EL (cell line): ENCODE measurements around the gene SMC3.
"Not testable (repeated sequence)": the region's sequence is repeated elsewhere in the genome, so short reads cannot be mapped to it uniquely, and the experiment has no call there.

Experiments
- DNase-seq: peaks from one replicate; pipeline ENCODE4 v3.0.0-alpha.2; 2016

Gene SMC3

DNA sequence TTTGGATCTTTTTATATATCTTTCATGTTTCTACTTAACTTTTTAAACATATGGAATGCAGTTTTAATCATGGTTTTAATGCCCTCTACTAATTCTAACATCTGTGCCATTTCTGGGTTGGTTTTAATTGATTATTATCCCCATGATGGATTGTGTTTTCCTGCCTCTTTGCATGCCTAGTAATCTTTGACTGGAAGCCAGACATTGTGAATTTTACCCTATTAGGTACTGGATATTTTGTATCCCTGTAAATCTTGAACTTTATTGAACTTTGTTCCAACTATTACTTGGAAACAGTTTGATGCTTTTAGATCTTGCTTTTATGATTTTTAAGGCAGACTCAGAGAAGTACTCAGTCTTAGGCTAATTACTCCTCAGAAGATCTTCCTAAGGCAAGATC is 60.7 kb downstream of the SMC3 start:
- no peak for DNase-seq

DNA sequence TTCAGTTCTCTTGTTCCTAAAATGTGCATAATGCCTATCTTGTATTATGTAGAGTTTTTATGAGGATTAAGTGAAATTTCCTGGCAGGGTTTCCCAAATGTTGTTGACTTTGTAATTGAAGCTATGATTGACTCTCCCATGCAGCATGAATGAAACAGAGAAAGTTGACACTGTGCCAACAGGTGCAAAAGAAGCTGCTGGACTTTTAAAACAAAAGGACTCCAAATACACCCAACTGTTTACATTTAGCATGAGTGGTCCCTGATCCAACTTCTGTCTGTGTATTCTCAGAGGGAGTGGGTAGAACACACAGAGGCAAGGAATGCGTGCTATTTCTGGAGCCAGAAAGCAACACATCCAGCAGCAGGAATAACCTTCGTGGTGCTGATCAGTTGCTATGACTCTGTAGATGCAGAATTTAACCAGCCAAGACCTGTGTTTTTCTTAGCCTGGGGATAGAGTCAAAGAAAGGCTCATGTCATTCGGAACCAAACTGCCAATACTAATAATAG is 62.2 kb downstream of the SMC3 start:
- peak; percentile 76 for DNase-seq

- no peak for DNase-seq
Observed at GRCh38 chr10:110631934-110632333, 64.4 kb downstream of the SMC3 start.

GRCh38 chr10:110632591-110633215 is 65.2 kb downstream of the SMC3 start:
- no peak for DNase-seq

- DNase-seq = no peak
Observed at GRCh38 chr10:110634527-110635209, 67.2 kb downstream of the SMC3 start.

DNA sequence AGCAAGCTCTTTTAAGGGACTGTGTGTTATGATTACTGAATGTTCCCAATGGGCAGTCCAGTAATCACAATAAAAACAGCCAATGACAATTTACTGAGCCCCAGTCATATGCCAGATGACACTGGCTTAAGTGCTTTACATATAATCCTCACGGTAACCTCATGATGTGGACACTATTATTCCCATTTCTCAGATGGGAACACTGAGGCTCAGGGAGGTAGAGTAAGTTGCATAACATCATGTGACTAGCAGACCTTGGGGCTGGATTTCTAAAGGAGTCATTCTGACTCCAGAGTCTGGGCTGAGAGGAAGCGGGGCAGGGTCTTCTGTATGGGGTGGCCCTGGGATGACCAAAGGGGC is 69.1 kb downstream of the SMC3 start:
- DNase-seq = no peak

DNA sequence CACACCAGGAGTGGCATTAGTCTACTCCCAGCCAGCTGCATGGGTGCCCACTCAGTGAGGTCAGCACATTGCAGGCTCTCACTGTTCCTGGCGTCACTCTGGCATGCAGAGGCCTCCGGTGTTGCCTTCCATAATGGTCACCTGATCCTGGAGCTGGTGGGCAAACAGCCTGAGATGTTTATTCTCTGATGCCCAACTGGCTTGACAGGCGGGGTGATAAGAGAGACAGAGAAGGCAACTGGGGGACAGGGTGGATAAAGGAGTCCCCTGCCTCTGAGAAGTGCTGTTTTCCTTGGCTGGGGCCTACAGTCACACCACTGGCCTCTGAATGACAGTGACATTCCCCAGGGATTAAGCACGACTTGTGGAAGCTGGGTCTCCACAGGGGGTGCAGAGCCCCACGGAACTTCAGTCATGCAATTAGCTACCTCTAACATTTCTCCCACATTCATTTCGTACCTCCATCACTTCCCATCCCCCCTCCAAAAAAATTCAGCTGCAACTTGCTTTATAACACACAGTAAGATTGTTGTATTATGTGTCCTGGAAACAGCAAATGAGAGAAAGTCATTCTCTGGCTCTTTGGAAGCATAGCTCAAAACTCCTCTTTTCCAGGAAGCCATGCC is 69.5 kb downstream of the SMC3 start:
- no peak for DNase-seq

- no peak for DNase-seq
Observed at GRCh38 chr10:110637558-110638053, 70.1 kb downstream of the SMC3 start.

DNA sequence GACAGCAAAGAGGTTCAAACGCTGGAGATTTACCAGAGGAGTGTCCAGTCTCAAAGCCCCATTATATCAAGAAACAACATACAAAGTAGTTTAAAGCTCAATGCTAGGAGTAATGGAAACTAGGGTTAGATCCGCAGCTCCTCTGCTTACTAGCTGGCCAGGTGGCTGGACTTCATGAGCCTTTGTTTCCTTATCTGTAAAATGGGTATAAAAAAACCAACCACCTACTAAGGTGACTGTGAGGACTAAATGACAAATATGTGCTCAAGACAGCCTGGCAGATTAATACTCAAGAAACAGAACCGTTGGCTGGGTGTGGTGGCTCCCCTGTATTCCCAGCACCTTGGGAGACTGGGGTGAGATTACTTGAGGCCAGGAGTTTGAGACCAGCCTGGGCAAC is 70.8 kb downstream of the SMC3 start:
- DNase-seq = no peak

DNA sequence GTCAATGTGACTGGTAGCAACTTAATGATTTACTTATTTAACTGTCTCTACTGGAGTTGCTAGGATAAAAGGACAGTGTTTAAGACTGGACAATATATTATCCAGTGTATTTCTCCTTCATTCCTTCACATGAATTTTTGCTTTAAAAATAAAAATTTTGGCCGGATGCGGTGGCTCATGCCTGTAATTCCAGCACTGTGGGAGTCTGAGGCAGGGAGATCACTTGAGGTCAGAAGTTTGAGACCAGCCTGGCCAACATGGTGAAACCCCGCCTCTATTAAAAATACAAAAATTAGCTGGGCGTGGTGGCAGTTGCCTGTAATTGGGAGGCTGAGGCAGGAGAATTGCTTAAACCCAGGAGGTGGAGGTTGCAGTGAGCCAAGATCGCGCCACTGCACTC is 71.6 kb downstream of the SMC3 start:
- not testable (repeated sequence) for DNase-seq

DNA sequence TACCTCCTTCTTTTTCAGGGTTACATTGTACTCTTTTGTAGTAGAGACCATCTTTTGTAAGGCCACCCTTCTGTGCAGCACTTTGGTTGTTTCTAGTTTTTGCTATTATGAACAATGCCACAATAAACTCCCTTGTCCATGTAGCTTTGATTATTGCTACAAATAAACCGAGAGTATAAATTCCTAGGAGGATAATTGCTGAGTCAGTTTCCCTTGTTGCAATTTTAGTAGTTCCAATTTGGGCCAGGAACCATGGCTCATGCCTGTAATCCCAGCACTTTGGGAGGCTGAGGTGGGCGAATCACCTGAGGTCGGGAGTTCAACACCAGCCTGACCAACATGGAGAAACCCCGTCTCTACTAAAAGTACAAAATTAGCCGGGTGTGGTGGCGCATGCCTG is 72.4 kb downstream of the SMC3 start:
- DNase-seq = not testable (repeated sequence)

DNA sequence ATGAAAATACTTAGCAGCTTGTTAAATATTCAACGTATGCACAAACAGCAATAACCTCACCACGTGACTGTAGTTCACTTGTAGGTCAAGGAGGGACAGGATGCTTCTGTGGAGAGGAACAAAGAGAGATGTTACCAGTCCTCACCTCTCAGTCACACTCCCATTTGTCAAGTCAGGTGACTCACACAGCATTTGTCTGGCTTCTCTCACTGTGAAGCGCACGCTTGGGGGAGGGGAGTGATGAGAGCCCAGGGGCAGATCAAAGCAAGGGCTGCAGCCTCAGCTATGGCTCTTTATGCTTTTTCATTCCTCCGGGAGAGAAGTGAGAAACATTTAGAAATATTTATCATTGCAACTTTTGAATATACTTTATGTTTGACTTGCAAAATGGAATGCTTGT is 73.8 kb downstream of the SMC3 start:
- DNase-seq = peak; percentile 23

GRCh38 chr10:110642204-110643034 is 74.9 kb downstream of the SMC3 start:
- no peak for DNase-seq

DNA sequence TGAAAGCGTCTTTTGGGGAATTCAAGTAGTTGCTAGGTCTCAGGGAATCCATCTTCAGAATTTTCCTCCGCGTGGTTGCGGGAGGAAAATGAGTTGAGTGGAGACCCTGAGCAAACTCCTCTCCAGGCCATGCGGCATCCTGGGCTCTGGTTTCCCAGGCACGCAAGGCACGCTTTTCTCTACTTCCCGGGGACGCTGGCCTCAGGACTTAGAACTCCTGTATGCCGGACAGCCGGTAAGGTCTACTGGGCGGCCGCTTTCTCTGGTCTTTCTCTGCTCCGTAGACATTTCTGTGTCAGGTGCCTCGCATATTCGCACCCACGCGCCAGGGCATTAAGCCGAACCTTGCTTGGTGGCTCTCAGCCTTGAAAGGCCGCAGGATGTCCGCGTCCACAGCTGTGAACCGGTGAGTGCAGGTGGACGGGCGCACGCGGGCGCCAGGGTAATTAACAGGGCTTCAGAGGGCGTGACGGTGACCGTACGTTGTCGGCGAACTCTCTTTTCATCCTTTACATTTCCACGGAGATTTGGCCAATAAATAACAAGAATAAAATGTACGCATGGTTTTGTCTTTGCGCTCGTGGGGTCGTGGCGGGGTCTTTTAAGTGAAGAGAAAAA is 75.6 kb downstream of the SMC3 start:
- no peak for DNase-seq

GRCh38 chr10:110643653-110644597 is 76.4 kb downstream of the SMC3 start, which contains the start of gene RBM20:
TSS of gene RBM20 (plus strand) at chr10:110644336. CDS start at chr10:110644455, 119 bp downstream.
- peak; percentile 41 for DNase-seq

DNA sequence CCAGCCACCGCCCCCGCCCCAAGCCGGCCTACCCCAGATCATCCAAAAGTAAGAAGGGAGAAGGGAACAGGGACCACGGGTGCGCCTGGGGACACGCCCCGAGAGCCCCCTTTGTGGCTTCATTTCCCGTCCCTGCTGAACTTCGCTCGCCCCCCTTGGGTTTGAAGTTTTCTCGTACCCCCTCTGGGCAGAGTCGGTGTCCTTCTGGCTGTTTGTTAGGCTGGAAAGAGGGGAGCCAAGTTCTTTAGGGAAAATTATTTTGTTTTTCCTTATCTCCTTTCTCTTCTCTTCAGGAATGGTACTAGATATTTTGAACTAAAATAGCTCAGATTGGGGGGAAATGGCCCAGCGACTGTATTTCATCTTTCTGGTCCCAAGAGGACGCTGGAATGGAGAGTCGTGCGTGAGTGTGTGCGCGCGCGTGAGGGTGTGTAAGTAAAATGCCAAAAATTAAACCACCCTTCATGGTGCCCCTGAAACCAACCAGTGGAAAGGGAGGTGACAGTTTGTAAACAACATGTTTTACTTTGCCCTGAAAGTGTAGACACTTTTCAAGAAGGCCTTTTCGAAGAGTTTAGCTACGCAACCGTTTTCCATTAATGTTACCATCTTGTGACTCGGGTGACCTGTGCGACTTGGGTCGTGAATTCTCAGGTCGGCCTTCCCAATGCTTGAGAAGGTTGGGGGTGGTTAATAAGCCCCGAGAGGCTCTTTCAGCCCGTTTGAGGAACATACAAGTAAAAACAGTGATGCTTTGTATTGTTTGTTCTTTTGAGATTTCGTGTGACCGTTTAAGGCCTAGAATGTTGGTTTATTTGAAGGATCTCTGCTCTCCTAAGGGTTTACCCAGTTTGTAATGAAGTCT is 77.3 kb downstream of the SMC3 start:
- no peak for DNase-seq

DNA sequence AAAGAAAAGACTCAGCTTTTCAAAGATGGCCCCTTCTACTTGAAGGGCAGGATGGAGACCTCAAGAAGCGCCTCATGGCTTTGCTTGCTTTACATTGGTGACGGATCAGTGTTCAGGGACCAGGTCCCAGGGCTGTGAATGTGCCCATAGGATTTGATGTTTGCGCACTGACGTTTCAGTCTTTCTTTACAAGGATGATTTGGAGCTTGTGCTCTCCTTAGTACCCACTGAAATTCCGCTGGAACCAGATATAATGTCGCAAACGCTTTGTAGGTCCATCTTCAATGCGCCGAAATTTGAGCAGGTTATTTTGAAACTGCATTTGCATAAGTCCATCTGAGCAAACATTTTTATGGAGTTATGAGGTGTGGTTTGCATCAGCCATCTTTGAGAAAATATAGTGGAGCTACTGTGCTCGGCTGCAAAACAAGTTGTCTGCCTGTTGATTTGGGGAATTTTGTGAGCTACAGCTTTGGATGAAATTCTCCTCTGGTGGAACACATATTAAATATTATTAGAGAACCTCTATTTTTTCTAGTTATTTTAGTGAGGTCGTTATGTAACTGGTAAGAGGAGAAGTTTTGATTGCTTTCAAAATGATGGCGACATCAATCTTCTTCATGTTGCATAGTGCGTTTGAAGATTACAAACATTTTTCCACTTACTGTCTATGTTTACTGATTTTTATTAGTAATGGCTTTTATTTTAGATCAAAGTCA is 79.1 kb downstream of the SMC3 start:
- no peak for DNase-seq

DNA sequence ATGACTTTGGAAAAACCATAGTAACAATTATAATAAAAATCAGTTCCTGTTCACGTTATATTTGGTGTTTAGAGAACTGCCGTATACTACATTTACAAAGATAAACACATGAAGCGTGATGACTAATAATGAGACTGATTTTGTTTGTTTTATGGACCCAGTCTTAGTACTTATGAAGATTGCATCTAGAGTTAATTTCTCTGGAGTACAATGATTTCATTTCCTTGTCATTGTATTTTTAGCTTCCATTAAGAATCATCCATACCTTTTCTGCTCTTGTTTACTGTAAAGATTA is 79.6 kb downstream of the SMC3 start:
- DNase-seq = no peak

DNA sequence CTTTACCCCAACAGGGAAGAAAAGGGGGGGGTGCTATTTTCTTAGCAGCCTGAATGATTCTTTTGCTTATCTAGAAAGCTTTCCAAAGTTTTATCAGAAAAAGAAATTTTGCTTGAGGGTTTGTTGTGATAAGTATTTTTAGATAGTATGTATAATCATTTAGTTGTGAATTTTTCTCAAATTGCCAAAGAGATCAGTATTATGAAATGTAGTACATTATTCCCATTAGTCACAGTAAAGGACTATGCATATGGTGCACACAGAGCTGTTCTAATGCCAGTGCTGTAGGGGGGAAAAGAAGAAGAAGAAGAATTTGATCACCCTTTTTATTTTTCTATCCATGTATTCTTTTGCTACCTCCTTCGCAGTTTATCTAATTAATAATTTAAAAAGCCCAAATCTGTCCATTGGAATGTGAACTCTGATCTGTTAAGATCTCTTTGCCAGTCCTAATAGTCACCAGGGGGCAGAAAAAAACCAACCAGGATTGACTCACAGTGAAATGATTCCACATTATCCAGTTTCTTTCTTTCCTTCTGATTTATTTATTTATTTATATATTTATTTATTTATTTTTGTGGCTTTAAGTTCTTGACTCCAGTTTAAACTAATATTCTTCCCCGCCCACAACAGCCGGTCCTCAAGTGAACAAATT is 81.3 kb downstream of the SMC3 start:
- DNase-seq = peak; percentile 52
